Vagina (tissue), 2 donors: ENCODE results near the gene PNPLA8. TPM values are rescaled to one million over a fixed set of nuclear protein-coding genes. Genes with fewer than 3 reads are reported as not detected.

Source experiments
- DNase-seq, 2 donors: peaks; one replicate each; pipeline ENCODE4 v3.0.0-alpha.2; 2017; ENCODE audit errors: extremely low spot score in 2 of 2
- H3K27ac ChIP-seq: fragments of 200-600 bp; sonication (generic); one replicate; pipeline ENCODE4 v1.5.1; 2019
- H3K27me3 ChIP-seq: fragments of 200-600 bp; sonication (generic); one replicate; pipeline ENCODE4 v1.5.1; 2019
- H3K36me3 ChIP-seq, 2 donors: fragments of 200-600 bp; sonication (generic); one replicate each; pipeline ENCODE4 v1.5.1; 2017 to 2019
- H3K4me1 ChIP-seq: fragments of 200-600 bp; sonication (generic); one replicate; pipeline ENCODE4 v1.5.1; 2019
- H3K4me3 ChIP-seq, 2 donors: fragments of 200-600 bp; sonication (generic); 1 replicate in 1 of 2; 2 replicates in 1 of 2; pipeline ENCODE4 v1.5.1; 2016 to 2019
- H3K9me3 ChIP-seq: fragments of 200-600 bp; sonication (generic); one replicate; pipeline ENCODE4 v1.5.1; 2019
- POLR2A ChIP-seq, 2 donors: fragments of 450-650 bp; IDR thresholded peaks; one replicate each; pipeline ENCODE4 v1.6.1; 2017; ENCODE audit warnings: antibody characterized with exemption in 2 of 2, mild to moderate bottlenecking in 2 of 2, moderate library complexity in 2 of 2
- POLR2AphosphoS5 ChIP-seq, 2 donors: sonication (generic); formaldehyde crosslinking; IDR thresholded peaks; one replicate each; pipeline ENCODE4 v1.9.0; 2017; ENCODE audit warnings: antibody characterized with exemption in 2 of 2, mild to moderate bottlenecking in 2 of 2, low read depth in 1 of 2; ENCODE audit not compliant: insufficient read depth in 1 of 2
- intact Hi-C: fragments of 100-400 bp; cut with DNase I; formaldehyde crosslinking; loops from one replicate; pipeline ENCODE4 v1.15.1; 2023
- total RNA-seq: library from RNA; depleted of rRNA; stranded (reverse); fragments of >200 nt; gene quantifications from one replicate; pipeline ENCODE4 v1.2.3, GENCODE V29; 2016
- TF ChIP-seq, protein P1 (sequence below), 3 experiments: fragments of 450-650 bp in 2 of 3; fragments of 200-600 bp in 1 of 3; sonication (generic) in 1 of 3; IDR thresholded peaks; one replicate each; pipeline ENCODE4 v1.5.1; 2017 to 2019; ENCODE audit warnings: antibody characterized with exemption in 3 of 3, mild to moderate bottlenecking in 2 of 3, moderate library complexity in 2 of 3

The PNPLA8 gene
- total RNA-seq, 1 donor from 2014 or later = 18.7 TPM

DNA sequence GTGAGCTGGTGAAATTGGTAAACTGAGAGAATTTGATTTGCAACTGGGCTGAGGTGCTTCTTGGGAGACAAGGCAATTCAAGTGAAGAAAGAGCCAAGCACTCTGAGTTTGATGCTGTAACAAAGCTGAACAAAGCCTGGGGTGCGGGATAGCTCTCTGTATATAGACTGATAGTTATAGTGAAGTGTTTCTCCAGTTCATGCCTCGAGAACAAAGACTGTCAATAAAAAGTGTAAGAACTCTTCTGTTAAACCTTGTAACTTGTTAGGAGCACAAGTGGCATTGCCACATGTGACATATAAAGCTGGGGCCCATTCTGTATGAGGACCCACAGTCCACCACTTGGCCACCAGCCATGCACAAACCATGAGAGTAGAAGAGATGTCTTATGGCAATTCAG is 11.3 kb upstream of the PNPLA8 start:
- TF ChIP-seq POLR2A (IDR thresholded peaks at IDR 0.05) (no peak), POLR2AphosphoS5 (IDR thresholded peaks at IDR 0.05; ENCODE audit: insufficient read depth in 1 of 2, low read depth in 1 of 2) (no peak)
- TF ChIP-seq, protein P1, sequence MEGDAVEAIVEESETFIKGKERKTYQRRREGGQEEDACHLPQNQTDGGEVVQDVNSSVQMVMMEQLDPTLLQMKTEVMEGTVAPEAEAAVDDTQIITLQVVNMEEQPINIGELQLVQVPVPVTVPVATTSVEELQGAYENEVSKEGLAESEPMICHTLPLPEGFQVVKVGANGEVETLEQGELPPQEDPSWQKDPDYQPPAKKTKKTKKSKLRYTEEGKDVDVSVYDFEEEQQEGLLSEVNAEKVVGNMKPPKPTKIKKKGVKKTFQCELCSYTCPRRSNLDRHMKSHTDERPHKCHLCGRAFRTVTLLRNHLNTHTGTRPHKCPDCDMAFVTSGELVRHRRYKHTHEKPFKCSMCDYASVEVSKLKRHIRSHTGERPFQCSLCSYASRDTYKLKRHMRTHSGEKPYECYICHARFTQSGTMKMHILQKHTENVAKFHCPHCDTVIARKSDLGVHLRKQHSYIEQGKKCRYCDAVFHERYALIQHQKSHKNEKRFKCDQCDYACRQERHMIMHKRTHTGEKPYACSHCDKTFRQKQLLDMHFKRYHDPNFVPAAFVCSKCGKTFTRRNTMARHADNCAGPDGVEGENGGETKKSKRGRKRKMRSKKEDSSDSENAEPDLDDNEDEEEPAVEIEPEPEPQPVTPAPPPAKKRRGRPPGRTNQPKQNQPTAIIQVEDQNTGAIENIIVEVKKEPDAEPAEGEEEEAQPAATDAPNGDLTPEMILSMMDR (IDR thresholded peaks at IDR 0.05) = no peak
- intact Hi-C loops = no loop called here

DNA sequence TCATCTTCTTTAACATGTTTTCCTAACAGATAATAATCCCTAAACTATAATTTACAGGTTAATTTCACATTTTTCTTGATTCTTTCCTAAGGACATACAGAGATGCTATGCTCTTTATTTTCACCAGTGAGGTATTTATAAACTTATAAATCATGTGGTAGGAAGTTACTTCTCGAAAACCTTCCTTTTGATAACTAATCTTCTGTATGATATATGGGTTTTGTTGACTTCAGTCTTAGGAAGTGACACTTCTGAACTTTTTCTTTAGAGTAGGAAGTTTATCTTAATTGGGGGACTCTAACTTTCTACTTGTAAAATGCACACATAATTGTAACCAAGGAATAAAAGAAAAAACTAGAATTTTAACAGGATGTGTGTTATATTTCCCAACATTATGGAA is 9.8 kb upstream of the PNPLA8 start:
- TF ChIP-seq POLR2A (IDR thresholded peaks at IDR 0.05) (no peak), POLR2AphosphoS5 (IDR thresholded peaks at IDR 0.05; ENCODE audit: insufficient read depth in 1 of 2, low read depth in 1 of 2) (no peak)
- TF ChIP-seq, protein P1 (IDR thresholded peaks at IDR 0.05) = no peak
- Histone ChIP-seq H3K4me3 (no peak overlapping the region), H3K27ac (no peak overlapping the region), H3K9me3 (no peaks in the 10 kb centered on the region), H3K4me1 (no peaks in the 10 kb centered on the region), H3K36me3 (no peaks in the 10 kb centered on the region), H3K27me3 (no peaks in the 10 kb centered on the region)
- intact Hi-C loops = no loop called here
- DNase-seq = no peak

More for the DNA sequence above, 11.3 kb upstream of the PNPLA8 start:
- no peaks in the 10 kb centered on the region for H3K36me3 ChIP-seq
- H3K9me3 ChIP-seq = no peaks in the 10 kb centered on the region
- H3K4me3 ChIP-seq = no peak overlapping the region
- no peak for DNase-seq
- H3K27ac ChIP-seq = no peak overlapping the region
- H3K4me1 ChIP-seq = no peaks in the 10 kb centered on the region
- no peaks in the 10 kb centered on the region for H3K27me3 ChIP-seq

DNA sequence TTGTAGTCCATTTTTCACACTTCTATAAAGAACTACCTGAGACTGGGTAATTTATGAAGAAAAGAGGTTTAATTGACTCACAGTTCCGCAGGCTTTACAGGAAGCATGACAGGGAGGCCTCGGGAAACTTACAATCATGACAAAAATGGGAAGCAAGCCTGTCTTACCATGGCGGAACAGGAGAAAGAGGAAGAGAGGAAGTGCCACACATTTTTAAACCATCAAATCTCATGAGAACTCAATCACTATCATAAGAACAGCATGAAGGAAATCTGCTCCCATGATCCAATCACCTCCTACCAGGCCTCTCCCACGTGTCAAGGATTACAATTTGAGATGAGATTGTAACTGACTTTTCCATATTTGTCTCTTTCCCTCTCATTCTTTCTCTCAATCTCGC is 9.3 kb upstream of the PNPLA8 start:
- Histone ChIP-seq H3K4me3 (no peak overlapping the region), H3K27me3 (no peaks in the 10 kb centered on the region), H3K9me3 (no peaks in the 10 kb centered on the region), H3K27ac (no peak overlapping the region), H3K4me1 (no peaks in the 10 kb centered on the region), H3K36me3 (no peaks in the 10 kb centered on the region)
- TF ChIP-seq POLR2A (IDR thresholded peaks at IDR 0.05) = no peak
- no peak for TF ChIP-seq POLR2AphosphoS5 (IDR thresholded peaks at IDR 0.05; ENCODE audit: insufficient read depth in 1 of 2, low read depth in 1 of 2)
- TF ChIP-seq, protein P1 (IDR thresholded peaks at IDR 0.05) = no peak
- DNase-seq = no peak
- intact Hi-C loops = no loop called here

DNA sequence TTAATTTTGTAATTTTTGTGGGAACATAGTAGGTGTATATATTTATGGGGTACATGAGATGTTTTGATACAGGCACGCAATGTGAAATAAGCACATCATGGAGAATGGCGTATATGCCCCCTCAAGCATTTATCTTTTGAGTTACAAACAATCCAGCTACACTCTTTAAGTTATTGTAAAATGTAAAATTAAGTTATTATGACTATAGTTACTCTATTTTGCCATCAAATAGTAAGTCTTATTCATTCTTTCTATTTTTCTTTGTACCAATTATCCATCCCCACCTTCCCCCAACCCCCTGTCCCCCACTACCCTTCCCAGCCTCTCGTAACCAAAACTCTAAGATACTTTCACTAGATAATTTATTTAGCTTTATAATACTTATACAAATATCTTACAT is 7.8 kb upstream of the PNPLA8 start:
- DNase-seq = no peak
- H3K4me3 ChIP-seq = no peak overlapping the region
- H3K9me3 ChIP-seq = no peaks in the 10 kb centered on the region
- no peaks in the 10 kb centered on the region for H3K27me3 ChIP-seq
- H3K27ac ChIP-seq = no peak overlapping the region
- no peaks in the 10 kb centered on the region for H3K4me1 ChIP-seq
- intact Hi-C loops = no loop called here
- no peaks in the 10 kb centered on the region for H3K36me3 ChIP-seq
- TF ChIP-seq, protein P1 (IDR thresholded peaks at IDR 0.05) = no peak
- TF ChIP-seq POLR2A (IDR thresholded peaks at IDR 0.05) = no peak
- TF ChIP-seq POLR2AphosphoS5 (IDR thresholded peaks at IDR 0.05; ENCODE audit: insufficient read depth in 1 of 2, low read depth in 1 of 2) = no peak

DNA sequence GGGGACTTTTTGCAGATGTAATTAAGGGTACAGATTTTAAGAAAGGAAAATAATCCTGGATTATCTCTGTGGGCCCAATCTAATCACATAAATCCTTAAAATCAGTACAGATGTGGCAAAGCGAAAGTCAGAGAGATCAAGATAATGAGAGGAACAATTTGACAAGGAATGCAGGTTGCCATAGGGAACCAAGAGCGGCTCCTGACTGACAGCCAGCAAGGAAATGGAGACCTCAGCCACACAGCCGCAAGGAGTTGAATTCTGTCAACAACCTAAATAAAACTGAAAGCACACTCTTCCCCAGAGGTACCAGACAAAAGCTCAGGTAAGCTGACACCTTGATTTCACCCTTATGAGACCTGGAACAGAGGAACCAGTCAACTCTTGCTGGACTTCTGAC is 3.4 kb upstream of the PNPLA8 start:
- intact Hi-C loops = no loop called here
- H3K9me3 ChIP-seq = no peaks in the 10 kb centered on the region
- peaks cover 16% of the 10 kb centered on the region for H3K4me1 ChIP-seq
- no peak overlapping the region for H3K27ac ChIP-seq
- TF ChIP-seq, protein P1 (IDR thresholded peaks at IDR 0.05) = no peak
- H3K4me3 ChIP-seq = no peak overlapping the region
- DNase-seq = no peak
- no peaks in the 10 kb centered on the region for H3K36me3 ChIP-seq
- H3K27me3 ChIP-seq = no peaks in the 10 kb centered on the region
